Right ventricle myocardium superior (tissue), 1 donor: ENCODE results near the gene TTLL10. TPM values are rescaled to one million over a fixed set of nuclear protein-coding genes. Genes with fewer than 3 reads are reported as not detected.

Source experiments
- ATAC-seq: fragments of 200-7000 bp; cut with Tn5 transposase; one replicate; pipeline ENCODE4 v1.9.1; 2020; ENCODE audit warnings: mild to moderate bottlenecking; ENCODE audit not compliant: poor library complexity
- DNase-seq: peaks from one replicate; pipeline ENCODE4 v3.0.0-alpha.2; 2020
- intact Hi-C: fragments of 100-400 bp; cut with DNase I; formaldehyde crosslinking; loops from one replicate; pipeline ENCODE4 v1.11.2; 2022
- total RNA-seq: library from RNA; stranded (reverse); fragmentation: NEBNext Ultra II Directional; extraction: Animal tissue kit (Norgen Biotek cat#: 25700); gene quantifications from one replicate; pipeline ENCODE4 v1.2.1, GENCODE V29; 2021
- donor health status: DM: no; HTN: yes; CAD: no; lungs with severe emphysema.

TTLL10 gene
- total RNA-seq, 1 donor from 2014 or later = 0.22 TPM

GRCh38 chr1:1210726-1211540 is 37.3 kb downstream of the TTLL10 start:
- DNase-seq = peak; percentile 39
- intact Hi-C loops = no loop called here
- ATAC-seq = no peak

DNA sequence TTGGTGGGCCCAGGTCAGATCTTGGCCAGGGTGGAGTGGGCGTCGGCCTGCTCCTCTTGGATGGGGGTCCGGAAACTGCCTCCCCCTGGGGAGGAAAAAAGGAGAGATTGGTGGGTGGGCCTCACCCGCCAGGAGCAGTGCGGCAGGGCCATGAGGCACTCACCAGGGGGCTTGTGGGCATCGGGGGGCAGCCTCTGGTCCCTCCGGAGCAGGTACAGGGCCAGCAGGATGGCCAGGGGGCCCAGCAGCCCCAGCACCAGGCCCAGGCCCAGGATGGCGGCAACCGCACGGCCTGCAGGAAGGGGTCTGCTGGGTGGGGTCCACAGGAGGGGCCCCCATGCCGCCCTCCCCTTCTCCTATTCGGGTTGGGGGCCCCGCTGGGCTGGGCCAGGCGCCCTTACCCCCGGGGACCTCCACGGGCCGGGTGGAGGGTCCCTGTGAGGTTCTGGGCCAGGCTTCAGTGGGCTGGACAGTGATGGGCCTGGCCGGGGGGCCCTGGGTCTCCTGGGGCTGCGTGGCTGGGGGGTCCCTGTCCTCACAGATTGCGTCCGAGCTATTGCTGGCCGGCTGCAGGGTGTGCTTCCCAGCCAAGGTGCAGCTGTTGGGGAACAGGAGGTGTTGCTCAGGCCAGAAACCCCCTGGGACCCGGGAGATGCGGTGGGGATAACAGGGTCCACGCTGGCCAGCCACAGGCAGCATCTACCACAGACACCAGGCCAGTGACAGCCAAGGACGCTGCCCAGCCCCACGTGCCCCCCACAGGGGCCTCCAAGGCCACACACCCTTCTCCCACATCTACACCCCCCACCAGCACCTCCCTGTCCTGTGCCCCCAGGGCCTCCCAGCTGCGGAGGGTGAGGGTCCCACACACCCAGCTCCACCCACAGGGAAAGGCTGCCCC is 38.1 kb downstream of the TTLL10 start:
- DNase-seq (peak; percentile 28), ATAC-seq (no peak)
- intact Hi-C loops = no loop called here

DNA sequence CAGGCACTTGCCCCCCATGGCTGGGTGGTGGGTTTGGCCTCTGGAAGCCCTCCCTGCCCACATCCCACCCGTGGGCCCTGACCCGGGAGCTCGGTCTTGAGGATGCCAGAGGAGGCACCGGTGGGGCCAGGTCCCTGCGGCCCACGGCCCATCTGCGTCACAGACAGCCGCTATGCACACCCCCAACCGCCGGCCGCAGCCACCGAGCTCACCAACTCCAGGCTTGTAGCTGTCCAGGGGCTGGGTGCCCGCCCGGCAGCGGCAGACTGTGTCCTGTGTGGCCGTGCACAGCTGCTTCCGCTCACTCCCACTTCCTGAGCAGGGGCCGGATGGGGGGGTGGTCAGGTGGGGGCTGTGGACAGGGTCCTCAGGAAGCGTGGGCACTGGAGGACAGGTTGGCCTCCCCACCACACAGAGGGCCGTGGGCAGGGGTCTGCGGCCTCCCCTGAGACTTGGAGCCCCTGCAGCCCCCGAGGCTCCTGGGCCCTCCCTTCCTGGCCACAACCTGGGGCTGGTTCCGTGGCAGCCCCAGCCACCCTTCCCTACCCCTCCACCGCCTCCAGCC is 39.2 kb downstream of the TTLL10 start:
- ATAC-seq (peak; percentile 42), DNase-seq (peak; percentile 77)

DNA sequence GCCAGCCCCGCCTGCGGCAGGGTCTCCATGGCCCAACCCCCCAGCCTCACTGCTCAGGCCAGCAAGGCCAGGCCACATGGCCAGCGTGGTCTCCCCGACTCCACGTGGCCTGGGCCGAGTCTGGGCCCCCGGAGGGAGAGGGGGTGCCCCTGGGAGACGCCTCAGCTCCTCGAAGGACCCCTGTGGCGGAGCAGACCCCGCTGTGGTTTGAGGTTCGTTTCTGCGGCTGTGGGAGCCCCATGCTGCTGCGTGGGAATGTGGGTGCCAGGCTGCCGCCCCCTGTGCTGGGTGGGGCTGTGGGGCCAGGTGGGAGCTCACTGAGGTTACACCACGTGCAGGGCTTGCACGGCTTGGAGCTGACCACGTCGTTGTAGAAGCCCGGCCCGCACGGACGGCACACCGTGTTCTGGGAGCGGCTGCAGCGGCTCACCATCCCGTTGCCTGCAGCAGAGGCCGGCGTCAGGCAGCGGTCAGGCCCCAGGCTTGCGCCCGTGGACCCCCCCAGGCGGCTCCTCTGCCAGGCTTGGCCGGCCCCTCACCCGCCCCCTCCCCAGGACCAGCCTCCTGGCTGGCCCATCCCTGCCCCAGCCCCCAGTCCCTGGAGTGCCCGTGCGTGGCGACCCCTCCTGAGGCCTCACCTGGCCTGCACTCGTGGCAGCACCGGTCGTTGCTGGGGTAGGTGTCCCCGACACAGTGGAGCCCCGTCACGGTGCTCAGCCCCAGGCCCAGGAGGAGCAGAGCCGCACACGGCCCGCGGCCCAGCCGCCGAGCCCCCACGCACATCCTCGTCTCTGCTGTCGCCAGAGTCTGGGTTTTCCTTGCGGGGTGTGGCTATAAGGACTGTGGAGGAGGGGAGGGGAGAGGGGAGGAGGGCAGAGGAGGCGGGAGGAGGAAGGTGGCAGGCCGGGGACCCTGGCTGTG is 39.9 kb downstream of the TTLL10 start, which contains the start of gene TNFRSF4:
Gene TNFRSF4, minus strand, starts transcription at position 809 of the 921 bp plus-strand sequence. Its CDS starts 26 bp downstream, at position 783.
- intact Hi-C loops = no loop called here
- ATAC-seq (peak; percentile 6), DNase-seq (no peak)

More for the DNA sequence above, 39.2 kb downstream of the TTLL10 start:
- intact Hi-C loops = no loop called here

GRCh38 chr1:1215080-1215676 is 41.5 kb downstream of the TTLL10 start:
- DNase-seq (no peak), ATAC-seq (no peak)
- intact Hi-C loops = no loop called here

- ATAC-seq = no peak
- intact Hi-C loops = no loop called here
- DNase-seq = no peak
These were observed 42.4 kb downstream of the TTLL10 start for GRCh38 chr1:1215881-1216605.

DNA sequence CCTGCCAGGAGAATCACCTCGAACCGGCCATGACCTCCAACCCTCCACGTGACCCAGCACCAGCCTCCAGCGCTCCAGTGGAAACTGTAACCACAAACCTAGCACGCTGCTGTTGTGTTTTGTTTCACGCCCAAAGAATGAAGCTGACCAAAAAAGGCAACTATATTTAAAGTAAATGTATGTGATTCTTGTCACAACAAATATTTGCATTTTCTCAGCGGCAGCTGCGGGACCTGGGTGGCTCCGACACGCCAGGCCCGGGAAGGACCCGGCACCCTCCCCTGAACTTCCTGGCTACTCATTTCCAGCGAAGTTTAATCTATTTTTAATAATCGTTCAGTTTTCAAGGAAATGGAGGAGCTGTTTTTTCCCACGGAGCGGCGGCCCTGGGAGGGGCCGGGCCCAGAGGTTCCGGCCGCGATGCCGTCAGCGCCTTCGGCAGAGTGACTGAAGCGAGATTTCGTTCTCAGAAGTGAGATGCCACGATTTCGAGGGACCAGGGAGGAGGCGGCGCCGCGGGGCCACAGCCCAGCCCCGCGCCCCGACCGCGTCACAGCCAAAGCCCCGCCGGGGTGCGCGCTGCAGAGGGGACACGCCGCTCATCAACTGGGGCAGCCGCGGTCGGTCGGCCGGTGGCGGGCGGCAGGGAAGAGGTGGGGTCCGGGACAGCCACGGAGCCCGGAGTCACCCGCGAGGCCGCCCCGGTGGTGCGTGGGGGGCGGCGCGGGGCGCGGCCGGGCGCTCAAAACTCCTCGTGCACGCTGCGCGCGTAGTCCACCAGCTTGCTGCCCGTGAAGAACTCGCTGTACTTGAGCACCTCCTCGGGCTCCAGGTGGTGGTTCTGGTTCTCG is 43.3 kb downstream of the TTLL10 start:
- ATAC-seq (no peak), DNase-seq (no peak)
- intact Hi-C loops = no loop called here

DNA sequence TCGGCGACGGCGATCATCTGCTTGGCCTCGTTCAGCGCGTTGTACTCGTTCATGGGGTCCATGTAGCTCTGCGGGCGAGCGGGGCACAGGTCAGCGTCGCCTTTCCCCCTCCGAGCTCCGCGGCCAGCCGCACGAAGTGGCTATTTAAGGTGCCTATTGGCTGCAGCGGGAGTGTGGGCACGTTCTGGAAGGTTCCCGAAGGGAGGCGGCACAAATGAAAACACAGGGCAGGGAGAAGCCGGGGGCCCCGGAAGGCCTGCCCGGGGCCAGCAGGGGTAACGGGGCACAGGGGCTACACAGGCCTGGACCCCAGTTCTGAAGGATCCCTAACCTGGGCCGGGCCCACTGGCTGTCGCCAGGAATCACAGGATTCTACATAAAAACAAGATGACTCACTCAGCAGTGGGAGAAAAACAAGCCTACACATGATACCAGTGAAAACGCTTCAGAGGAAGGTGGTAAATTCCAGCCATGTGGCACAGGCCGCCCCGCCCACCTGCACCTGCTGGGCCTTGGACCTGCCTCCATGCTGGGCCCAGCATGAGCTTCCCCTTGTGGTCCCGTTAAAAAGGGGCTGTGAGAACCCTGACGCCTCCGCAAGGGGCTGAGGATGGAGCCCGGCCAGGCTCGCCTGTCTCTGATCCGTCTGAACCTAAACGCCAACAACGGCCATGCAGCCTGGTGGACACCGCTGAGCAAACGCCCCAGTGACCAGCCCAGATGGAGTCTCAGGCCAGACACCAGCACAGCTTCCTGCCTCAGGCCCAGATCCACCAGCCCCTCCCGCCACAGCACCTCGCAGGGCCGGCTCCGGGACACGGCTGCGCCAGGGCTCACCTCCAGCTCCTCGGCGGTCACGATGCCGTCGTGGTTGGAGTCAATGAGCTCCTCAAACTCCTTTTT is 44.2 kb downstream of the TTLL10 start:
- no peak for ATAC-seq

DNA sequence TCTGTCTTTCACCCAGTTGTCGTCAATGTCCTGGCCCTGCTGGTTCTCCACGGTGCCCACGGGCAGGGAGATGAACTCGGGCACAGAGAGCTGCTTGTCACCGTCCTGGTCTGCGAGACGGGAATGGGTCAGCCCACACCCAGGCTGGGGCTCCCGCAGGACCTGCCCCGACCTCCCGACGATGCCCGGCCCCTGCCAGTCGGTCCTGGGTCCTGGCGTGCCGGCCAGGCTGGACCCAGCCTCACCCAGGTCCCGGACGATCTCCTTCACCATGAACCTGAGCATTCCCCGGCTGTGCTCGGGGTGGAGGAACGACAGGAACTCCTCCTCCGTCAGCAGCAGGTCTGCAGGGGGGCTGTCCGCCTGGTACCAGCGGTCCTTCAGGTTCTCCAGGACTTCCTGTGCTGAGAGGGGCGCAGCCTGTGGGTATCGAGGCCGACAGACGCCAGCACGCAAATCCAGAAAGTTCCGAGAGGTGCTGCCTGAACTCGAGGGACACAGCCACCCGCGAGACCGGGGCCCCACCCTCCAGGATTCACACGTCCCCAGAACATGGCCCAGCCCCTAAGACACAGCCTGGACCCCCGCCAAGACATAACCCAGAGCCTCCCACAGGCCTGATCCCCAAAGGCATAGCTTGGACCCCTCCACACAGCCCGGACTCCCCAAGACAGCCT is 45.0 kb downstream of the TTLL10 start:
- ATAC-seq = no peak
- intact Hi-C loops = no loop called here

More for the DNA sequence above, 44.2 kb downstream of the TTLL10 start:
- intact Hi-C loops = no loop called here
- DNase-seq = no peak

DNA sequence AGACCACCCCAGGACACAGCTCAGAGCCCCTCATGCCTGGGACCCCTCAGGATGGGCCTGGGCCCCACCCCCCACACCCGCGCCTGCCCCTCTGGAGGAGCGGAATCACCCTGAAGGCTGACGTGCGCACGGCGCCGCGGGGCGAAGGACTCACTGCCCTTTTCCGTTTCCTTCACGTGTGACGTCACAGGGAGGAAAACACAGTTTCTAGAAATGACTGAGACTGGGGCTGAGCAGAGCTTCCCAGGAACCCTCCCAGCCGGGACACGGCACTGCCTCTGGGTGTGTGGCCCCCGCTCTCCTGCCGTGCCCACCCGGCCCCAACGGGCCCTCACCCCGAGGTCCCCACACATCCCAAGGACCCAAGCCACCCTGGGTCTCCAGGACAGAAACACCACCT is 45.7 kb downstream of the TTLL10 start:
- no peak for ATAC-seq
- intact Hi-C loops = no loop called here
- no peak for DNase-seq

More for the DNA sequence above, 45.0 kb downstream of the TTLL10 start:
- DNase-seq = no peak

GRCh38 chr1:1220197-1220596 is 46.5 kb downstream of the TTLL10 start:
- intact Hi-C loops = no loop called here
- no peak for ATAC-seq

GRCh38 chr1:1221887-1222574 is 48.4 kb downstream of the TTLL10 start:
- intact Hi-C loops = no loop called here
- DNase-seq (no peak), ATAC-seq (no peak)

More at GRCh38 chr1:1220197-1220596, 46.5 kb downstream of the TTLL10 start:
- no peak for DNase-seq

DNA sequence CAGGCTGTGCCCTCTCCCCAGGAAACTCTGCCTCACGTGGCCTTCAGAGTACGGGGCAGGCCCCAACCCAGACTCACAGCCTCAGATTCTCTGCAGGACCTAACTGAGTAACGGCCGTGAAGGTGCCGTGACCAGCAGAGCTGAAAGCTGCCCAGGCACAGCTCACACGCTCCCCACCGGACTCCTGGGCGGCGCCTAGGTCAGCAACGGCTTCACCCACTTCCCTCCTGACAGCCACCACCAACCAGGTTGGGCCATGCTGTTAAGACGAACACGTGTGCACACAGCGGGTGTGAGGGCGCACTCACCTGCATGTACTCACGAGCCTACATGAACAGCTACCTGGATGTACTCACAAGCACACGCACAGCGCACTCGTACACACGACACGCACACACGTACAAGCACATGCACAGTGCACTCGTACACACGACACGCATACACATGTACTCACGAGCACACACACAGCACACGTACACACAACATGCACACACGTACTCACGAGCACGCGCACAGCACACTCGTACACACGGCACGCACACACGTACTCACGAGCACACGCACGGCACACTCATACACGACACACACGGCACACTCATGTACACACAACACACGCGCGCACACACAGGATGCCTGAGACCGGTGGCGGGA is 49.0 kb downstream of the TTLL10 start:
- intact Hi-C loops = no loop called here
- DNase-seq (no peak), ATAC-seq (no peak)

DNA sequence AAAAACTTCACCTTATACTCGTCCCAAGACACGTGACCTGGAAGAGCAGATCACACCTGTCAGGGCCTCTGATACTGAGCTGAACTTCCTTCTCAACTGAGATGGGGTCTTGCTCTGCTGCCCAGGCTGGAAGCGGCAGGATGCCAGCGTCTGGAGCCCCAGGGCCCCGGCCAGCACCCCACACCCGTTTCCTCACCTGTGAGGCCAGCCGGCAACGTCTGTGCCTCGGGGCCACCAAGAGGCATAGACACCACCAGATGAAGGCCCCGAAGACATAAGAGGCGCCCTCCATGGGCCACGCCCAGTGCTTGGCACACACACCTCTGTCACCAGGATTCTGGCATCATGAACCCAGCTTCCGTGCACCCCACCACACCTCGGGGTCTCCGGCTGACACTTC is 49.6 kb downstream of the TTLL10 start:
- no peak for ATAC-seq
- intact Hi-C loops = no loop called here
- no peak for DNase-seq
